ENCODE results near the gene OBP2A.

OBP2A gene

GRCh38 chr9:135584371-135584770 is 38.4 kb downstream of the OBP2A start:
- TF ChIP-seq REST (IDR thresholded peaks at IDR 0.05; ENCODE audit: insufficient read depth in 1 of 2, low read depth in 2 of 2, low read length in 2 of 2) (no peak), TAF1 (IDR thresholded peaks at IDR 0.05; ENCODE audit: borderline replicate concordance, insufficient read depth, low read length) (no peak), FOXP2 (optimal IDR thresholded peaks at IDR 0.05; ENCODE audit: borderline replicate concordance, extremely low read depth, extremely low read length, insufficient read depth) (no peak), POLR2AphosphoS5 (IDR thresholded peaks at IDR 0.05; ENCODE audit: low read depth, low read length) (no peak), SIN3A (IDR thresholded peaks at IDR 0.05; ENCODE audit: borderline replicate concordance, insufficient read depth, low read length) (no peak)

- TF ChIP-seq REST (IDR thresholded peaks at IDR 0.05; ENCODE audit: insufficient read depth in 1 of 2, low read depth in 2 of 2, low read length in 2 of 2) (no peak), POLR2AphosphoS5 (IDR thresholded peaks at IDR 0.05; ENCODE audit: low read depth, low read length) (no peak), SIN3A (IDR thresholded peaks at IDR 0.05; ENCODE audit: borderline replicate concordance, insufficient read depth, low read length) (no peak), FOXP2 (optimal IDR thresholded peaks at IDR 0.05; ENCODE audit: borderline replicate concordance, extremely low read depth, extremely low read length, insufficient read depth) (no peak)
Observed at GRCh38 chr9:135584934-135585333, 39.0 kb downstream of the OBP2A start.

- TF ChIP-seq POLR2AphosphoS5 (IDR thresholded peaks at IDR 0.05; ENCODE audit: low read depth, low read length): no peak
- TF ChIP-seq SIN3A (IDR thresholded peaks at IDR 0.05; ENCODE audit: borderline replicate concordance, insufficient read depth, low read length): no peak
- TF ChIP-seq REST (IDR thresholded peaks at IDR 0.05; ENCODE audit: insufficient read depth in 1 of 2, low read depth in 2 of 2, low read length in 2 of 2): no peak
- TF ChIP-seq TAF1 (IDR thresholded peaks at IDR 0.05; ENCODE audit: borderline replicate concordance, insufficient read depth, low read length): no peak
- TF ChIP-seq FOXP2 (optimal IDR thresholded peaks at IDR 0.05; ENCODE audit: borderline replicate concordance, extremely low read depth, extremely low read length, insufficient read depth): no peak
Observed at GRCh38 chr9:135586601-135587109, 40.7 kb downstream of the OBP2A start.

- TF ChIP-seq TAF1 (IDR thresholded peaks at IDR 0.05; ENCODE audit: borderline replicate concordance, insufficient read depth, low read length) (no peak), POLR2AphosphoS5 (IDR thresholded peaks at IDR 0.05; ENCODE audit: low read depth, low read length) (no peak), FOXP2 (optimal IDR thresholded peaks at IDR 0.05; ENCODE audit: borderline replicate concordance, extremely low read depth, extremely low read length, insufficient read depth) (no peak), SIN3A (IDR thresholded peaks at IDR 0.05; ENCODE audit: borderline replicate concordance, insufficient read depth, low read length) (no peak), REST (IDR thresholded peaks at IDR 0.05; ENCODE audit: insufficient read depth in 1 of 2, low read depth in 2 of 2, low read length in 2 of 2) (no peak)
Observed at GRCh38 chr9:135587658-135588057, 41.7 kb downstream of the OBP2A start.

GRCh38 chr9:135588371-135588770 is 42.4 kb downstream of the OBP2A start:
- TF ChIP-seq TAF1 (IDR thresholded peaks at IDR 0.05; ENCODE audit: borderline replicate concordance, insufficient read depth, low read length) (no peak), SIN3A (IDR thresholded peaks at IDR 0.05; ENCODE audit: borderline replicate concordance, insufficient read depth, low read length) (no peak), POLR2AphosphoS5 (IDR thresholded peaks at IDR 0.05; ENCODE audit: low read depth, low read length) (no peak), REST (IDR thresholded peaks at IDR 0.05; ENCODE audit: insufficient read depth in 1 of 2, low read depth in 2 of 2, low read length in 2 of 2) (no peak), FOXP2 (optimal IDR thresholded peaks at IDR 0.05; ENCODE audit: borderline replicate concordance, extremely low read depth, extremely low read length, insufficient read depth) (no peak)

Data from PFSK-1 (cell line).